ENCODE measurements around the gene PWWP2B. TPM values are rescaled to one million over a fixed set of nuclear protein-coding genes. Genes with fewer than 3 reads are reported as not detected.

PWWP2B gene
- total RNA-seq, 1 donor from 2014 or later: 7.6 TPM

- peak; percentile 89 for DNase-seq (ENCODE audit: low spot score)
- Mint-ChIP-seq H3K4me1 (ENCODE audit: unreplicated experiment) (peaks cover 25% of the 10 kb centered on the region), H3K27ac (ENCODE audit: unreplicated experiment) (no peak overlapping the region), H3K4me3 (ENCODE audit: unreplicated experiment) (no peak overlapping the region), H3K36me3 (ENCODE audit: low read depth, unreplicated experiment) (peaks cover 8% of the 10 kb centered on the region), H3K9me3 (ENCODE audit: unreplicated experiment) (no peaks in the 10 kb centered on the region), H3K27me3 (ENCODE audit: unreplicated experiment) (peaks cover 19% of the 10 kb centered on the region)
- TF ChIP-seq CTCF (IDR thresholded peaks at IDR 0.05; ENCODE audit: unreplicated experiment): peak; percentile 44
Measured at GRCh38 chr10:132387764-132388210, 9.2 kb upstream of the PWWP2B start.

GRCh38 chr10:132388891-132389432, 8.0 kb upstream of the PWWP2B start:
- Mint-ChIP-seq H3K4me3 (ENCODE audit: unreplicated experiment) (no peak overlapping the region), H3K27me3 (ENCODE audit: unreplicated experiment) (peaks cover 19% of the 10 kb centered on the region), H3K27ac (ENCODE audit: unreplicated experiment) (no peak overlapping the region), H3K36me3 (ENCODE audit: low read depth, unreplicated experiment) (peaks cover 8% of the 10 kb centered on the region), H3K9me3 (ENCODE audit: unreplicated experiment) (no peaks in the 10 kb centered on the region), H3K4me1 (ENCODE audit: unreplicated experiment) (peaks cover 22% of the 10 kb centered on the region)
- TF ChIP-seq CTCF (IDR thresholded peaks at IDR 0.05; ENCODE audit: unreplicated experiment): no peak
- no peak for DNase-seq (ENCODE audit: low spot score)

- Mint-ChIP-seq H3K4me1 (ENCODE audit: unreplicated experiment) (peaks cover 16% of the 10 kb centered on the region), H3K36me3 (ENCODE audit: low read depth, unreplicated experiment) (peaks cover 8% of the 10 kb centered on the region), H3K27me3 (ENCODE audit: unreplicated experiment) (peaks cover 19% of the 10 kb centered on the region), H3K4me3 (ENCODE audit: unreplicated experiment) (no peak overlapping the region), H3K27ac (ENCODE audit: unreplicated experiment) (no peak overlapping the region), H3K9me3 (ENCODE audit: unreplicated experiment) (no peaks in the 10 kb centered on the region)
- TF ChIP-seq CTCF (IDR thresholded peaks at IDR 0.05; ENCODE audit: unreplicated experiment): no peak
- no peak for DNase-seq (ENCODE audit: low spot score)
Measured at GRCh38 chr10:132389433-132390169, 7.4 kb upstream of the PWWP2B start.

GRCh38 chr10:132390170-132390920, 6.7 kb upstream of the PWWP2B start:
- Mint-ChIP-seq H3K27me3 (ENCODE audit: unreplicated experiment) (peaks cover 18% of the 10 kb centered on the region), H3K9me3 (ENCODE audit: unreplicated experiment) (no peaks in the 10 kb centered on the region), H3K4me1 (ENCODE audit: unreplicated experiment) (peaks cover 12% of the 10 kb centered on the region), H3K27ac (ENCODE audit: unreplicated experiment) (no peak overlapping the region), H3K4me3 (ENCODE audit: unreplicated experiment) (no peak overlapping the region), H3K36me3 (ENCODE audit: low read depth, unreplicated experiment) (peaks cover 8% of the 10 kb centered on the region)
- TF ChIP-seq CTCF (IDR thresholded peaks at IDR 0.05; ENCODE audit: unreplicated experiment): no peak
- DNase-seq (ENCODE audit: low spot score): no peak
